Measurements from ENCODE around the gene HOXC6. TPM values are rescaled to one million over a fixed set of nuclear protein-coding genes. Genes with fewer than 3 reads are reported as not detected.

Gene HOXC6
- total and polyA plus RNA-seq, 2 of the 13 experiments (the other 11 are each of a cell fraction or from before 2014, with no cell fraction given): not detected

- TF ChIP-seq REXO4 (CRISPR knock-in tag; IDR thresholded peaks at IDR 0.05; ENCODE audit: borderline replicate concordance): no peak
Measured at GRCh38 chr12:54045401-54045800, 17.2 kb downstream of the HOXC6 start (continued).

GRCh38 chr12:54045868-54046521, 17.8 kb downstream of the HOXC6 start:
- Histone ChIP-seq H3K27me3 (ENCODE audit: control insufficient read depth in 1 of 2, insufficient read depth in 2 of 2, low read length in 2 of 2) (peaks cover 5 to 70% of the 10 kb centered on the region in 2 experiments), H3K9ac (ENCODE audit: insufficient read depth, low read depth, low read length) (no peak overlapping the region), H3K4me1 (ENCODE audit: insufficient read depth, low read length) (no peaks in the 10 kb centered on the region), H2AFZ (ENCODE audit: low read length) (no peak overlapping the region), H3K4me2 (ENCODE audit: low read depth, low read length) (no peak overlapping the region), H3K36me3 (replicated peaks in 1 of 2; ENCODE audit: control insufficient read depth in 1 of 2, insufficient read depth in 2 of 2, low read length in 2 of 2) (no peaks in the 10 kb centered on the region), H3K27ac (ENCODE audit: extremely low read length, insufficient read depth, low read length) (no peak overlapping the region), H3K4me3 (replicated peaks in 1 of 3; ENCODE audit: insufficient read depth in 1 of 3, low read depth in 2 of 3, low read length in 3 of 3) (no peak overlapping the region), H3K9me3 (ENCODE audit: low read length) (no peaks in the 10 kb centered on the region), H3K79me2 (ENCODE audit: insufficient read depth, low read length) (no peaks in the 10 kb centered on the region), H4K20me1 (ENCODE audit: insufficient read depth, low read length) (no peaks in the 10 kb centered on the region)
- in situ Hi-C loops (cut with HindIII; ENCODE audit: extremely low pct_ligation_motif_present, low pct_unique_long_range_greater_than_20kb): no loop called here
- intact Hi-C loops (cut with micrococcal nuclease; ENCODE audit: unreplicated experiment): no loop called here
- DNase-seq (ENCODE audit: low spot score) (no peak), FAIRE-seq (no peak), ATAC-seq (no peak)
- CTCF ChIA-PET (ENCODE audit: low intra/inter-chr PET ratio, low total read pairs): no interaction called here
- no TSS peak for BruUV-seq (replicated peaks)
- no peak for TF ChIP-seq HNRNPL (IDR thresholded peaks at IDR 0.05; ENCODE audit: low read depth, low read length)
- no peak for TF ChIP-seq NFKBIZ (CRISPR knock-in tag; IDR thresholded peaks at IDR 0.05)
- TF ChIP-seq ZSCAN12 (CRISPR knock-in tag; IDR thresholded peaks at IDR 0.05): no peak
- TF ChIP-seq PCBP1 (IDR thresholded peaks at IDR 0.05; ENCODE audit: borderline replicate concordance, low read depth, low read length): no peak
- TF ChIP-seq CBX5 (CRISPR knock-in tag; IDR thresholded peaks at IDR 0.05; ENCODE audit: borderline replicate concordance): no peak
- TF ChIP-seq SUZ12 (IDR thresholded peaks at IDR 0.05; ENCODE audit: low read depth, low read length): no peak
- WGBS (ENCODE audit: low lambda C conversion rate): 44% methylated on average over 16 of the region's 16 CpGs
- POLR2A ChIA-PET: no interaction called here

- WGBS (ENCODE audit: low lambda C conversion rate): 39% methylated on average over 10 of the region's 27 CpGs
- no peak for DNase-seq (ENCODE audit: low spot score)
- H3K9ac ChIP-seq (ENCODE audit: insufficient read depth, low read depth, low read length): no peak overlapping the region
Measured at GRCh38 chr12:54046809-54047159, 18.5 kb downstream of the HOXC6 start.

More at GRCh38 chr12:54046809-54047159, 18.5 kb downstream of the HOXC6 start:
- BruUV-seq (replicated peaks): no TSS peak
- intact Hi-C loops (cut with micrococcal nuclease; ENCODE audit: unreplicated experiment): no loop called here
- no peak overlapping the region for H3K27ac ChIP-seq (ENCODE audit: extremely low read length, insufficient read depth, low read length)
- POLR2A ChIA-PET: no interaction called here
- no peaks in the 10 kb centered on the region for H3K79me2 ChIP-seq (ENCODE audit: insufficient read depth, low read length)
- H3K9me3 ChIP-seq (ENCODE audit: low read length): no peaks in the 10 kb centered on the region
- no peak overlapping the region for H2AFZ ChIP-seq (ENCODE audit: low read length)
- no peaks in the 10 kb centered on the region for H3K4me1 ChIP-seq (ENCODE audit: insufficient read depth, low read length)
- in situ Hi-C loops (cut with HindIII; ENCODE audit: extremely low pct_ligation_motif_present, low pct_unique_long_range_greater_than_20kb): no loop called here
- H3K27me3 ChIP-seq (ENCODE audit: control insufficient read depth in 1 of 2, insufficient read depth in 2 of 2, low read length in 2 of 2): peaks cover 5 to 77% of the 10 kb centered on the region in 2 experiments
- FAIRE-seq (no peak), ATAC-seq (no peak)
- no peak overlapping the region for H3K4me2 ChIP-seq (ENCODE audit: low read depth, low read length)
- H3K36me3 ChIP-seq (replicated peaks in 1 of 2; ENCODE audit: control insufficient read depth in 1 of 2, insufficient read depth in 2 of 2, low read length in 2 of 2): no peaks in the 10 kb centered on the region
- H4K20me1 ChIP-seq (ENCODE audit: insufficient read depth, low read length): no peaks in the 10 kb centered on the region
- no peak for TF ChIP-seq ADNP (CRISPR knock-in tag; IDR thresholded peaks at IDR 0.05)
- no peak overlapping the region for H3K4me3 ChIP-seq (replicated peaks in 1 of 3; ENCODE audit: insufficient read depth in 1 of 3, low read depth in 2 of 3, low read length in 3 of 3)
- CTCF ChIA-PET (ENCODE audit: low intra/inter-chr PET ratio, low total read pairs): no interaction called here

Data from HepG2 (cell line).